HCT116 (cell line): ENCODE measurements around the gene C3orf20. TPM values are rescaled to one million over a fixed set of nuclear protein-coding genes. Genes with fewer than 3 reads are reported as not detected.

Experiments used
- ATAC-seq: fragments of 200-7000 bp; cut with Tn5 transposase; 2 replicates; pipeline ENCODE4 v1.9.1; 2020; ENCODE audit warnings: mild to moderate bottlenecking, moderate library complexity
- BruUV-seq: library from RNA; stranded (reverse); fragments of 400-500 nt; replicated peaks from 2 replicates; lab custom pipeline; 2021; lab: Mats Ljungman, UMichigan
- CTCF ChIA-PET: fragments of 300-600 bp; sonication (Branson Sonifier 250); formaldehyde crosslinking; loops from one replicate; lab custom pipeline; 2021; ENCODE audit warnings: antibody characterized with exemption; lab: Charles Lee
- POLR2A ChIA-PET: fragments of 300-600, 350-600 bp; sonication (Branson Sonifier 250); formaldehyde crosslinking; loops from one replicate; lab custom pipeline; 2021; ENCODE audit warnings: antibody characterized with exemption; lab: Charles Lee
- RAD21 ChIA-PET, 2 experiments: fragments of 300-600 bp; sonication (Branson Sonifier 250); formaldehyde crosslinking; loops; one replicate each; lab custom pipeline; 2023; ENCODE audit warnings: low total read pairs in 2 of 2; ENCODE audit not compliant: uncharacterized antibody in 2 of 2, unreplicated experiment in 2 of 2, low non-redundant PET in 1 of 2; lab: Charles Lee
- DNase-seq: peaks from one replicate; pipeline ENCODE4 v3.0.0-alpha.2; 2010; ENCODE audit warnings: low read depth, low spot score
- H2AFZ ChIP-seq: fragments of 200-600 bp; shearing (Covaris generic), sonication (generic); 2 replicates; pipeline ENCODE4 v1.6.1; 2017; ENCODE audit warnings: low read depth, mixed run types, mixed read lengths, antibody characterized with exemption, low read length; ENCODE audit not compliant: poor library complexity, severe bottlenecking
- H3K27ac ChIP-seq: 2 replicates; pipeline ENCODE4 v1.5.1; 2012; ENCODE audit warnings: low read depth, low read length
- H3K27me3 ChIP-seq: fragments of 200-600 bp; sonication (generic); 2 replicates; pipeline ENCODE4 v1.6.1; 2016; ENCODE audit warnings: mixed run types, low read length, mixed read lengths; ENCODE audit not compliant: insufficient read depth
- H3K36me3 ChIP-seq, 2 experiments: fragments of 200-500 bp in 1 of 2; fragments of 200-600 bp in 1 of 2; sonication (Bioruptor generic) in 1 of 2; sonication (generic) in 1 of 2; 2 replicates each; pipeline versions ENCODE4 v1.5.1 to v1.6.1; 2014 to 2016; ENCODE audit warnings: low read length in 2 of 2, inconsistent platforms in 1 of 2, mixed read lengths in 1 of 2, mixed run types in 1 of 2; ENCODE audit not compliant: insufficient read depth in 2 of 2, control insufficient read depth in 1 of 2
- H3K4me1 ChIP-seq, 2 experiments: fragments of 200-600 bp in 1 of 2; sonication (generic) in 1 of 2; 2 replicates each; pipeline versions ENCODE4 v1.5.1 to v1.6.1; 2012 to 2017; ENCODE audit warnings: low read length in 2 of 2, inconsistent platforms in 1 of 2, mild to moderate bottlenecking in 1 of 2, mixed read lengths in 1 of 2, mixed run types in 1 of 2, moderate library complexity in 1 of 2; ENCODE audit not compliant: insufficient read depth in 2 of 2, control insufficient read depth in 1 of 2
- H3K4me2 ChIP-seq: fragments of 200-600 bp; sonication (generic); 2 replicates; pipeline ENCODE4 v1.6.1; 2017; ENCODE audit warnings: mixed run types, low read length, mixed read lengths
- H3K4me3 ChIP-seq, 2 experiments: fragments of 200-600 bp in 1 of 2; sonication (generic) in 1 of 2; replicated peaks in 1 of 2; 2 replicates each; pipeline ENCODE4 v1.5.1; 2011 to 2016; ENCODE audit warnings: low read length in 2 of 2, control low read depth in 1 of 2, low read depth in 1 of 2, mild to moderate bottlenecking in 1 of 2, mixed read lengths in 1 of 2, mixed run types in 1 of 2
- H3K79me2 ChIP-seq: fragments of 200-600 bp; sonication (generic); 2 replicates; pipeline ENCODE4 v1.6.1; 2017; ENCODE audit warnings: mild to moderate bottlenecking, mixed run types, low read length, moderate library complexity, mixed read lengths; ENCODE audit not compliant: insufficient read depth
- H3K9ac ChIP-seq: fragments of 200-600 bp; sonication (generic); 2 replicates; pipeline ENCODE4 v1.6.1; 2016; ENCODE audit warnings: low read length, mixed read lengths
- H3K9me2 ChIP-seq: fragments of 200-600 bp; sonication (generic), shearing (Covaris generic); 2 replicates; pipeline ENCODE4 v1.6.1; 2017; ENCODE audit warnings: mixed run types, mild to moderate bottlenecking, moderate library complexity; ENCODE audit not compliant: insufficient read depth
- H3K9me3 ChIP-seq, 2 experiments: fragments of 200-500 bp in 1 of 2; fragments of 200-600 bp in 1 of 2; sonication (Bioruptor generic) in 1 of 2; sonication (generic) in 1 of 2; 2 replicates each; pipeline ENCODE4 v1.6.1; 2014 to 2017; ENCODE audit warnings: low read length in 2 of 2, mixed read lengths in 2 of 2, inconsistent platforms in 1 of 2, low read depth in 1 of 2, mild to moderate bottlenecking in 1 of 2, mixed run types in 1 of 2, moderate library complexity in 1 of 2; ENCODE audit not compliant: control insufficient read depth in 1 of 2, insufficient read depth in 1 of 2
- H4K20me1 ChIP-seq: fragments of 200-600 bp; sonication (generic), shearing (Covaris generic); 2 replicates; pipeline ENCODE4 v1.6.1; 2017; ENCODE audit warnings: mixed run types, mild to moderate bottlenecking, moderate library complexity; ENCODE audit not compliant: insufficient read depth
- CTCF ChIP-seq, 3 experiments: fragments of 200-600 bp in 1 of 3; sonication (generic) in 1 of 3; IDR thresholded peaks in 2 of 3; conservative IDR thresholded peaks in 1 of 3; 2 replicates each; pipeline ENCODE4 v1.5.1; 2012 to 2017; ENCODE audit warnings: low read depth in 2 of 3, low read length in 2 of 3, antibody characterized with exemption in 1 of 3, borderline replicate concordance in 1 of 3, control low read depth in 1 of 3, mild to moderate bottlenecking in 1 of 3, mixed read lengths in 1 of 3, mixed run types in 1 of 3, moderate library complexity in 1 of 3; ENCODE audit not compliant: insufficient read depth in 1 of 3
- RAD21 ChIP-seq: IDR thresholded peaks from 2 replicates; pipeline ENCODE4 v1.6.1; 2012; ENCODE audit warnings: low read depth, mild to moderate bottlenecking
- SP1 ChIP-seq: IDR thresholded peaks from 2 replicates; pipeline ENCODE4 v1.6.1; 2012; ENCODE audit warnings: low read depth
- YY1 ChIP-seq: IDR thresholded peaks from 2 replicates; pipeline ENCODE4 v1.6.1; 2011; ENCODE audit warnings: low read length, low read depth, moderate library complexity, mild to moderate bottlenecking; ENCODE audit not compliant: insufficient replicate concordance; ENCODE audit errors: extremely low read depth
- intact Hi-C: fragments of 100-400 bp; cut with micrococcal nuclease; formaldehyde crosslinking; loops from 2 replicates; pipeline ENCODE4 v1.10.0; 2022
- total RNA-seq: library from RNA; stranded (reverse); gene quantifications from one replicate; pipeline ENCODE4 v1.2.1, GENCODE V29; 2021; ENCODE audit not compliant: unreplicated experiment

Gene C3orf20
- total RNA-seq, 1 experiment from 2014 or later = 0.20 TPM

- no peak overlapping the region for H3K27ac ChIP-seq
- CTCF ChIA-PET = interaction anchor here (1.2 kb wide), 1 partner anchor 142 kb away, joined by 3 read pairs; no protein-coding TSS in a partner anchor
- RAD21 ChIA-PET = no interaction called here
- H2AFZ ChIP-seq = no peak overlapping the region
- H3K27me3 ChIP-seq = no peaks in the 10 kb centered on the region
- no peak for TF ChIP-seq YY1
- DNase-seq (no peak), ATAC-seq (no peak)
- H3K79me2 ChIP-seq = no peaks in the 10 kb centered on the region
- H3K36me3 ChIP-seq = no peaks in the 10 kb centered on the region
- no peak overlapping the region for H3K4me2 ChIP-seq
- no peaks in the 10 kb centered on the region for H4K20me1 ChIP-seq
- no peaks in the 10 kb centered on the region for H3K9me3 ChIP-seq
- H3K4me1 ChIP-seq = no peaks in the 10 kb centered on the region
- no peak overlapping the region for H3K9ac ChIP-seq
- no peak overlapping the region for H3K4me3 ChIP-seq
- no peaks in the 10 kb centered on the region for H3K9me2 ChIP-seq
- intact Hi-C loops = no loop called here
- POLR2A ChIA-PET = no interaction called here
- no TSS peak for BruUV-seq
These were observed 104.2 kb downstream of the C3orf20 start for GRCh38 chr3:14779069-14779685.

GRCh38 chr3:14780927-14781507, 106.1 kb downstream of the C3orf20 start:
- no peak overlapping the region for H3K4me3 ChIP-seq
- H3K9me2 ChIP-seq = no peaks in the 10 kb centered on the region
- ChIA-PET CTCF (interaction anchor here (0.6 to 3.7 kb wide), 20 partner anchors 8 to 884 kb away, joined by 3 to 58 read pairs (median 5); partner anchors contain the start of genes C3orf20 and CCDC174), POLR2A (interaction anchor here (1.4 kb wide), 1 partner anchor 107 kb away, joined by 4 read pairs; no protein-coding TSS in a partner anchor), RAD21 (interaction anchor here in 1 of 2 experiments (0.9 to 1.2 kb wide), 2 partner anchors 107 to 140 kb away, joined by 3 to 5 read pairs; no protein-coding TSS in a partner anchor)
- no peaks in the 10 kb centered on the region for H3K27me3 ChIP-seq
- H4K20me1 ChIP-seq = no peaks in the 10 kb centered on the region
- H3K9ac ChIP-seq = no peak overlapping the region
- no peaks in the 10 kb centered on the region for H3K4me1 ChIP-seq
- no TSS peak for BruUV-seq
- H3K27ac ChIP-seq = no peak overlapping the region
- TF ChIP-seq CTCF (IDR thresholded peaks at IDR 0.05 in 2 of 3, conservative IDR thresholded peaks at IDR 0.05 in 1 of 3; ENCODE audit: borderline replicate concordance in 1 of 3, insufficient read depth in 1 of 3, low read depth in 2 of 3, low read length in 2 of 3) = peak; percentile 86 to 88 (median 88)
- peak; percentile 89 for TF ChIP-seq RAD21
- TF ChIP-seq YY1 = peak; percentile 61
- no peak for TF ChIP-seq SP1
- DNase-seq (peak; percentile 74), ATAC-seq (peak; percentile 100)
- no peak overlapping the region for H3K4me2 ChIP-seq
- no peaks in the 10 kb centered on the region for H3K9me3 ChIP-seq
- intact Hi-C loops = loop anchor here (1.0 to 5.0 kb wide), 3 partner anchors 108 to 274 kb away; no protein-coding TSS in a partner anchor
- H3K79me2 ChIP-seq = no peaks in the 10 kb centered on the region
- H2AFZ ChIP-seq = peak overlapping the region; percentile 19
- no peaks in the 10 kb centered on the region for H3K36me3 ChIP-seq
